ENCODE data around the gene ARMH4. TPM values are rescaled to one million over a fixed set of nuclear protein-coding genes. Genes with fewer than 3 reads are reported as not detected.

Gene ARMH4
- total RNA-seq, 1 experiment from 2014 or later = 0.07 TPM

DNA sequence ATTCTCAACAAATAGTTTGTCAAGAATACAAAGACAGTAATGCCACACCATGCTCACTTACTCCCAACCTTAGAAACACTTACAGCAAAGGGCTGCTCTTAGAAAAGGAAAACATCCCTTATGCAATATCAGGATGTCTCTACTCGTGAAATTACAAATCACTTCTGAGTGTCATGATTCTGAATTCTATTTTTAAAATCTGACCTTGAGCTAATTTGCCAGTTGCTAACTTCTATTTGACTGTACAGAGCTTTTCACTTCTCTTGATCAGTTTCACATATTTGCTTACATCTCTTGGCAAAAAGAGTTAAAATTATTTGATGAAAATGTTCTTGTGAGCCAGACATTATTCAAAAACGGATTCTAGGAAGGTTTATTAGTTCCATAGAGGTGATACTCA lies 149.4 kb downstream of the ARMH4 start:
- TF ChIP-seq, protein P1, sequence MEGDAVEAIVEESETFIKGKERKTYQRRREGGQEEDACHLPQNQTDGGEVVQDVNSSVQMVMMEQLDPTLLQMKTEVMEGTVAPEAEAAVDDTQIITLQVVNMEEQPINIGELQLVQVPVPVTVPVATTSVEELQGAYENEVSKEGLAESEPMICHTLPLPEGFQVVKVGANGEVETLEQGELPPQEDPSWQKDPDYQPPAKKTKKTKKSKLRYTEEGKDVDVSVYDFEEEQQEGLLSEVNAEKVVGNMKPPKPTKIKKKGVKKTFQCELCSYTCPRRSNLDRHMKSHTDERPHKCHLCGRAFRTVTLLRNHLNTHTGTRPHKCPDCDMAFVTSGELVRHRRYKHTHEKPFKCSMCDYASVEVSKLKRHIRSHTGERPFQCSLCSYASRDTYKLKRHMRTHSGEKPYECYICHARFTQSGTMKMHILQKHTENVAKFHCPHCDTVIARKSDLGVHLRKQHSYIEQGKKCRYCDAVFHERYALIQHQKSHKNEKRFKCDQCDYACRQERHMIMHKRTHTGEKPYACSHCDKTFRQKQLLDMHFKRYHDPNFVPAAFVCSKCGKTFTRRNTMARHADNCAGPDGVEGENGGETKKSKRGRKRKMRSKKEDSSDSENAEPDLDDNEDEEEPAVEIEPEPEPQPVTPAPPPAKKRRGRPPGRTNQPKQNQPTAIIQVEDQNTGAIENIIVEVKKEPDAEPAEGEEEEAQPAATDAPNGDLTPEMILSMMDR (IDR thresholded peaks at IDR 0.05; ENCODE audit: insufficient read depth in 1 of 2, low read depth in 1 of 2, low read length in 1 of 2, severe bottlenecking in 1 of 2, unreplicated experiment in 1 of 2) = no peak
- H3K4me3 Mint-ChIP-seq (ENCODE audit: unreplicated experiment) = no peak overlapping the region
- ChIA-PET CTCF (no interaction called here), POLR2A (no interaction called here)
- no peak overlapping the region for H3K27ac Mint-ChIP-seq (ENCODE audit: unreplicated experiment)
- H3K4me1 Mint-ChIP-seq (ENCODE audit: low read depth, unreplicated experiment) = no peaks in the 10 kb centered on the region
- peaks cover 28% of the 10 kb centered on the region for H3K27me3 Mint-ChIP-seq (ENCODE audit: insufficient read depth, unreplicated experiment)
- BruUV-seq (replicated peaks) = no TSS peak
- H3K4me1 ChIP-seq = no peaks in the 10 kb centered on the region
- H3K9me3 Mint-ChIP-seq (ENCODE audit: unreplicated experiment) = no peaks in the 10 kb centered on the region
- H3K4me3 ChIP-seq (ENCODE audit: low read depth, low read length) = no peak overlapping the region
- no peak for DNase-seq
- H3K9me3 ChIP-seq = no peaks in the 10 kb centered on the region
- intact Hi-C loops (cut with micrococcal nuclease; ENCODE audit: unreplicated experiment) = no loop called here
- H3K36me3 Mint-ChIP-seq (ENCODE audit: insufficient read depth, unreplicated experiment) = no peaks in the 10 kb centered on the region
- no peaks in the 10 kb centered on the region for H3K36me3 ChIP-seq (ENCODE audit: control insufficient read depth, insufficient read depth, low read length)
- H3K27me3 ChIP-seq (replicated peaks; ENCODE audit: control insufficient read depth, insufficient read depth, low read length) = no peaks in the 10 kb centered on the region

GRCh38 chr14:57999979-58000378 lies 152.0 kb downstream of the ARMH4 start:
- ChIA-PET POLR2A (no interaction called here), CTCF (no interaction called here)

GRCh38 chr14:57999471-57999870 lies 152.5 kb downstream of the ARMH4 start:
- H3K27me3 ChIP-seq (replicated peaks; ENCODE audit: control insufficient read depth, insufficient read depth, low read length) = no peaks in the 10 kb centered on the region; the same call in 1 of the 2 replicates
- H3K36me3 ChIP-seq (ENCODE audit: control insufficient read depth, insufficient read depth, low read length) = no peaks in the 10 kb centered on the region
- no peaks in the 10 kb centered on the region for H3K4me1 ChIP-seq
- CTCF ChIA-PET = no interaction called here
- POLR2A ChIA-PET = no interaction called here
- intact Hi-C loops (cut with micrococcal nuclease; ENCODE audit: unreplicated experiment) = no loop called here
- Mint-ChIP-seq H3K27ac (ENCODE audit: unreplicated experiment) (no peak overlapping the region), H3K4me1 (ENCODE audit: low read depth, unreplicated experiment) (no peaks in the 10 kb centered on the region), H3K27me3 (ENCODE audit: insufficient read depth, unreplicated experiment) (peaks cover 30% of the 10 kb centered on the region), H3K9me3 (ENCODE audit: unreplicated experiment) (no peaks in the 10 kb centered on the region), H3K36me3 (ENCODE audit: insufficient read depth, unreplicated experiment) (no peaks in the 10 kb centered on the region), H3K4me3 (ENCODE audit: unreplicated experiment) (no peak overlapping the region)
- TF ChIP-seq, protein P1 (IDR thresholded peaks at IDR 0.05; ENCODE audit: insufficient read depth in 1 of 2, low read depth in 1 of 2, low read length in 1 of 2, severe bottlenecking in 1 of 2, unreplicated experiment in 1 of 2) = no peak
- no peak overlapping the region for H3K4me3 ChIP-seq (ENCODE audit: low read depth, low read length)
- no peaks in the 10 kb centered on the region for H3K9me3 ChIP-seq
- BruUV-seq (replicated peaks) = no TSS peak
- no peak for DNase-seq

More at GRCh38 chr14:57999979-58000378, 152.0 kb downstream of the ARMH4 start:
- intact Hi-C loops (cut with micrococcal nuclease; ENCODE audit: unreplicated experiment) = no loop called here
- Mint-ChIP-seq H3K27me3 (ENCODE audit: insufficient read depth, unreplicated experiment) (peaks cover 30% of the 10 kb centered on the region), H3K36me3 (ENCODE audit: insufficient read depth, unreplicated experiment) (no peaks in the 10 kb centered on the region), H3K9me3 (ENCODE audit: unreplicated experiment) (no peaks in the 10 kb centered on the region), H3K4me1 (ENCODE audit: low read depth, unreplicated experiment) (no peaks in the 10 kb centered on the region), H3K4me3 (ENCODE audit: unreplicated experiment) (no peak overlapping the region), H3K27ac (ENCODE audit: unreplicated experiment) (no peak overlapping the region)
- TF ChIP-seq, protein P1 (IDR thresholded peaks at IDR 0.05; ENCODE audit: insufficient read depth in 1 of 2, low read depth in 1 of 2, low read length in 1 of 2, severe bottlenecking in 1 of 2, unreplicated experiment in 1 of 2) = no peak
- no TSS peak for BruUV-seq (replicated peaks)
- DNase-seq = no peak
- H3K27me3 ChIP-seq (replicated peaks; ENCODE audit: control insufficient read depth, insufficient read depth, low read length) = no peaks in the 10 kb centered on the region; the same call in 1 of the 2 replicates
- no peaks in the 10 kb centered on the region for H3K4me1 ChIP-seq
- no peaks in the 10 kb centered on the region for H3K9me3 ChIP-seq
- H3K36me3 ChIP-seq (ENCODE audit: control insufficient read depth, insufficient read depth, low read length) = no peaks in the 10 kb centered on the region
- H3K4me3 ChIP-seq (ENCODE audit: low read depth, low read length) = no peak overlapping the region

All from Caco-2 (cell line).